ENCODE measurements around the gene ARPP21. TPM values are rescaled to one million over a fixed set of nuclear protein-coding genes. Genes with fewer than 3 reads are reported as not detected.

Gene ARPP21
- total RNA-seq, 4 donors from 2014 or later: not detected

- no peak for TF ChIP-seq CTCF (IDR thresholded peaks at IDR 0.05; ENCODE audit: low read depth)
Measured at GRCh38 chr3:35635926-35636683, 3.2 kb upstream of the ARPP21 start.

GRCh38 chr3:35638251-35638979 is 910 bp upstream of the ARPP21 start:
- TF ChIP-seq CTCF (IDR thresholded peaks at IDR 0.05; ENCODE audit: low read depth): no peak

GRCh38 chr3:35638980-35639253 is 408 bp upstream of the ARPP21 start:
- no peak for TF ChIP-seq CTCF (IDR thresholded peaks at IDR 0.05; ENCODE audit: low read depth)

- no peak for TF ChIP-seq CTCF (IDR thresholded peaks at IDR 0.05; ENCODE audit: low read depth)
Measured at GRCh38 chr3:35640190-35641165, 1.2 kb downstream of the ARPP21 start.

- no peak for TF ChIP-seq CTCF (IDR thresholded peaks at IDR 0.05; ENCODE audit: low read depth)
Measured at GRCh38 chr3:35641331-35641730, 2.0 kb downstream of the ARPP21 start.

GRCh38 chr3:35641920-35642527 is 2.7 kb downstream of the ARPP21 start:
- no peak for TF ChIP-seq CTCF (IDR thresholded peaks at IDR 0.05; ENCODE audit: low read depth)
